Mesendoderm (in vitro differentiated cells): ENCODE results near the gene GADD45GIP1.

Source experiments
- DNase-seq: peaks from one replicate; pipeline ENCODE4 v3.0.0; 2013
- H2AK5ac ChIP-seq: 2 replicates; pipeline ENCODE4 v1.6.1; 2013; ENCODE audit warnings: low read length, inconsistent platforms
- H2BK120ac ChIP-seq: 2 replicates; pipeline ENCODE4 v1.6.1; 2013; ENCODE audit warnings: low read depth, mild to moderate bottlenecking, low read length, moderate library complexity, mixed read lengths
- H2BK15ac ChIP-seq: replicated peaks from 2 replicates; pipeline ENCODE4 v1.6.1; 2013; ENCODE audit warnings: low read depth, mild to moderate bottlenecking, moderate library complexity
- H2BK5ac ChIP-seq: 2 replicates; pipeline ENCODE4 v1.6.1; 2013; ENCODE audit warnings: low read length, inconsistent platforms
- H3K18ac ChIP-seq: 2 replicates; pipeline ENCODE4 v1.6.1; 2013; ENCODE audit warnings: mild to moderate bottlenecking, low read length, mixed read lengths
- H3K23ac ChIP-seq: one replicate; pipeline ENCODE4 v1.6.1; 2013; ENCODE audit warnings: low read length
- H3K27ac ChIP-seq: 2 replicates; pipeline ENCODE4 v1.5.1; 2013; ENCODE audit warnings: low read depth, mild to moderate bottlenecking, inconsistent platforms, low read length, moderate library complexity
- H3K27me3 ChIP-seq: 2 replicates; pipeline ENCODE4 v1.6.1; 2013; ENCODE audit warnings: low read length, control low read depth, mild to moderate bottlenecking, inconsistent platforms; ENCODE audit not compliant: insufficient read depth, poor library complexity
- H3K36me3 ChIP-seq: 2 replicates; pipeline ENCODE4 v1.6.1; 2013; ENCODE audit warnings: low read length, inconsistent platforms; ENCODE audit not compliant: control insufficient read depth, insufficient read depth
- H3K4ac ChIP-seq: one replicate; pipeline ENCODE4 v1.6.1; 2013; ENCODE audit warnings: low read depth, mild to moderate bottlenecking, low read length, moderate library complexity
- H3K4me1 ChIP-seq: 2 replicates; pipeline ENCODE4 v1.6.1; 2013; ENCODE audit warnings: low read depth, low read length, inconsistent platforms; ENCODE audit not compliant: control insufficient read depth
- H3K4me2 ChIP-seq: 2 replicates; pipeline ENCODE4 v1.6.1; 2013; ENCODE audit warnings: low read length
- H3K4me3 ChIP-seq: 2 replicates; pipeline ENCODE4 v1.5.1; 2013; ENCODE audit warnings: mild to moderate bottlenecking, low read length
- H3K56ac ChIP-seq: one replicate; pipeline ENCODE4 v1.6.1; 2013; ENCODE audit warnings: low read length
- H3K79me1 ChIP-seq: 2 replicates; pipeline ENCODE4 v1.6.1; 2013; ENCODE audit warnings: low read length, inconsistent platforms
- H3K79me2 ChIP-seq: 2 replicates; pipeline ENCODE4 v1.6.1; 2013; ENCODE audit warnings: mild to moderate bottlenecking, low read length; ENCODE audit not compliant: control insufficient read depth, insufficient read depth
- H3K9ac ChIP-seq: 2 replicates; pipeline ENCODE4 v1.6.1; 2013; ENCODE audit warnings: low read length, inconsistent platforms
- H4K5ac ChIP-seq: one replicate; pipeline ENCODE4 v1.6.1; 2013; ENCODE audit warnings: low read length
- H4K8ac ChIP-seq: one replicate; pipeline ENCODE4 v1.6.1; 2013; ENCODE audit warnings: low read depth, mild to moderate bottlenecking, control low read depth, low read length, moderate library complexity
- WGBS: extraction: QIAGEN DNeasy Blood & Tissue Kit; methylation state at CpG from one replicate; pipeline ENCODE4 v1.1.7; 2013; ENCODE audit warnings: low lambda C conversion rate, missing lambda C conversion rate; ENCODE audit not compliant: insufficient coverage; ENCODE audit errors: extremely low coverage; 5-methylcytosine and 5-hydroxymethylcytosine counted together

Gene GADD45GIP1

GRCh38 chr19:12949363-12950283 lies 7.4 kb downstream of the GADD45GIP1 start:
- no peak for DNase-seq
- Histone ChIP-seq H3K18ac (no peak overlapping the region), H3K27ac (no peak overlapping the region), H3K4ac (no peak overlapping the region), H3K79me1 (peaks cover 5% of the 10 kb centered on the region), H2BK120ac (no peak overlapping the region), H3K36me3 (peaks cover 9% of the 10 kb centered on the region), H3K79me2 (peaks cover 19% of the 10 kb centered on the region), H4K5ac (no peak overlapping the region), H3K4me1 (no peaks in the 10 kb centered on the region), H4K8ac (no peak overlapping the region), H3K56ac (no peak overlapping the region), H3K4me3 (no peak overlapping the region), H2BK15ac (no peak overlapping the region), H3K4me2 (no peak overlapping the region), H3K27me3 (no peaks in the 10 kb centered on the region), H3K9ac (no peak overlapping the region), H2AK5ac (no peak overlapping the region), H3K23ac (no peak overlapping the region), H2BK5ac (no peak overlapping the region)
- no CpG with 5 or more reads among the region's 16 CpGs for WGBS

- H3K4me3 ChIP-seq: no peak overlapping the region
- H3K9ac ChIP-seq: no peak overlapping the region
- H3K4ac ChIP-seq: no peak overlapping the region
- no peaks in the 10 kb centered on the region for H3K4me1 ChIP-seq
- H2BK5ac ChIP-seq: no peak overlapping the region
- H3K79me1 ChIP-seq: peaks cover 5% of the 10 kb centered on the region
- no peak for DNase-seq
- H3K36me3 ChIP-seq: peaks cover 7% of the 10 kb centered on the region
- no peak overlapping the region for H3K18ac ChIP-seq
- no peak overlapping the region for H4K8ac ChIP-seq
- H3K27me3 ChIP-seq: no peaks in the 10 kb centered on the region
- H2BK15ac ChIP-seq: no peak overlapping the region
- H3K4me2 ChIP-seq: no peak overlapping the region
- H3K27ac ChIP-seq: no peak overlapping the region
- H2AK5ac ChIP-seq: no peak overlapping the region
- no peak overlapping the region for H4K5ac ChIP-seq
- no peak overlapping the region for H3K23ac ChIP-seq
- no CpG with 5 or more reads among the region's 30 CpGs for WGBS
- no peak overlapping the region for H2BK120ac ChIP-seq
- H3K56ac ChIP-seq: no peak overlapping the region
- peaks cover 13% of the 10 kb centered on the region for H3K79me2 ChIP-seq
Measured at GRCh38 chr19:12948612-12949362, 8.2 kb downstream of the GADD45GIP1 start.

GRCh38 chr19:12947702-12948611 lies 9.1 kb downstream of the GADD45GIP1 start:
- Histone ChIP-seq H2BK5ac (no peak overlapping the region), H2BK120ac (no peak overlapping the region), H3K18ac (no peak overlapping the region), H3K4me3 (no peak overlapping the region), H3K27me3 (no peaks in the 10 kb centered on the region), H3K23ac (no peak overlapping the region), H3K27ac (no peak overlapping the region), H2BK15ac (no peak overlapping the region), H2AK5ac (no peak overlapping the region), H3K4ac (no peak overlapping the region), H3K36me3 (peaks cover 13% of the 10 kb centered on the region), H4K8ac (no peak overlapping the region), H3K4me1 (no peaks in the 10 kb centered on the region), H3K9ac (no peak overlapping the region), H4K5ac (no peak overlapping the region), H3K4me2 (no peak overlapping the region), H3K79me1 (peaks cover 9% of the 10 kb centered on the region), H3K56ac (no peak overlapping the region), H3K79me2 (peaks cover 13% of the 10 kb centered on the region)
- no CpG with 5 or more reads among the region's 28 CpGs for WGBS
- DNase-seq: no peak

GRCh38 chr19:12946731-12947496 lies 10.1 kb downstream of the GADD45GIP1 start:
- Histone ChIP-seq H3K4ac (no peak overlapping the region), H2BK5ac (no peak overlapping the region), H3K23ac (no peak overlapping the region), H3K4me1 (no peaks in the 10 kb centered on the region), H3K79me1 (peaks cover 9% of the 10 kb centered on the region), H2BK15ac (no peak overlapping the region), H3K79me2 (peaks cover 13% of the 10 kb centered on the region), H3K18ac (peak overlapping the region; percentile 99), H4K8ac (no peak overlapping the region), H3K4me3 (peak overlapping the region; percentile 71), H4K5ac (no peak overlapping the region), H3K27ac (no peak overlapping the region), H2BK120ac (no peak overlapping the region), H3K9ac (peak overlapping the region; percentile 91), H2AK5ac (no peak overlapping the region), H3K4me2 (peak overlapping the region; percentile 77), H3K27me3 (no peaks in the 10 kb centered on the region), H3K36me3 (peaks cover 13% of the 10 kb centered on the region), H3K56ac (peak overlapping the region; percentile 93)
- peak; percentile 40 for DNase-seq
- WGBS: no CpG with 5 or more reads among the region's 14 CpGs
